Upper lobe of right lung (tissue), 1 donor: Measurements from ENCODE around the gene TRUB1. TPM values are rescaled to one million over a fixed set of nuclear protein-coding genes. Genes with fewer than 3 reads are reported as not detected.

Experiments
- ATAC-seq: fragments of 200-7000 bp; cut with Tn5 transposase; one replicate; pipeline ENCODE4 v1.9.1; 2020; ENCODE audit warnings: mild to moderate bottlenecking, moderate library complexity
- DNase-seq: peaks from one replicate; pipeline ENCODE4 v3.0.0-alpha.2; 2020
- H3K27ac ChIP-seq: fragments of 200-600 bp; one replicate; pipeline ENCODE4 v1.8.0; 2022
- H3K27me3 ChIP-seq: fragments of 200-600 bp; one replicate; pipeline ENCODE4 v1.8.0; 2022; ENCODE audit warnings: mild to moderate bottlenecking
- H3K36me3 ChIP-seq: fragments of 200-600 bp; one replicate; pipeline ENCODE4 v1.8.0; 2022
- H3K4me1 ChIP-seq: fragments of 200-600 bp; one replicate; pipeline ENCODE4 v1.8.0; 2022
- H3K4me3 ChIP-seq: fragments of 200-600 bp; one replicate; pipeline ENCODE4 v1.8.0; 2022; ENCODE audit warnings: mild to moderate bottlenecking
- H3K9me3 ChIP-seq: fragments of 200-600 bp; one replicate; pipeline ENCODE4 v1.8.0; 2022
- CTCF ChIP-seq: fragments of 200-600 bp; IDR thresholded peaks from one replicate; pipeline ENCODE4 v1.8.0; 2022; ENCODE audit warnings: antibody characterized with exemption
- intact Hi-C: fragments of 100-400 bp; cut with DNase I; formaldehyde crosslinking; loops from one replicate; pipeline ENCODE4 v1.11.0; 2022
- total RNA-seq: library from RNA; stranded (reverse); fragmentation: NEBNext Ultra II Directional; extraction: Animal tissue kit (Norgen Biotek cat#: 25700); gene quantifications from one replicate; pipeline ENCODE4 v1.2.1, GENCODE V29; 2021
- donor health status: DM: no; HTN: yes; CAD: no; lungs with severe emphysema.

The TRUB1 gene
- total RNA-seq, 1 donor from 2014 or later = 11.3 TPM

- DNase-seq (no peak), ATAC-seq (no peak)
- no peaks in the 10 kb centered on the region for H3K4me1 ChIP-seq
- H3K9me3 ChIP-seq = no peaks in the 10 kb centered on the region
- H3K4me3 ChIP-seq = no peak overlapping the region
- TF ChIP-seq CTCF = no peak
- intact Hi-C loops = no loop called here
- no peaks in the 10 kb centered on the region for H3K36me3 ChIP-seq
- H3K27ac ChIP-seq = no peak overlapping the region
- peaks cover 5% of the 10 kb centered on the region for H3K27me3 ChIP-seq
These were observed 19.9 kb upstream of the TRUB1 start for GRCh38 chr10:114917927-114918672.

- Histone ChIP-seq H3K4me3 (no peak overlapping the region), H3K4me1 (no peaks in the 10 kb centered on the region), H3K36me3 (no peaks in the 10 kb centered on the region), H3K27me3 (peaks cover 5% of the 10 kb centered on the region), H3K27ac (no peak overlapping the region), H3K9me3 (no peaks in the 10 kb centered on the region)
- ATAC-seq (no peak), DNase-seq (no peak)
- TF ChIP-seq CTCF = no peak
- intact Hi-C loops = no loop called here
These were observed 17.5 kb upstream of the TRUB1 start for GRCh38 chr10:114920459-114920858.

GRCh38 chr10:114922003-114922402 lies 16.0 kb upstream of the TRUB1 start:
- no peaks in the 10 kb centered on the region for H3K9me3 ChIP-seq
- intact Hi-C loops = no loop called here
- H3K27me3 ChIP-seq = peaks cover 9% of the 10 kb centered on the region
- no peaks in the 10 kb centered on the region for H3K36me3 ChIP-seq
- no peak overlapping the region for H3K27ac ChIP-seq
- no peak for DNase-seq
- TF ChIP-seq CTCF = no peak
- no peak for ATAC-seq
- no peaks in the 10 kb centered on the region for H3K4me1 ChIP-seq
- H3K4me3 ChIP-seq = no peak overlapping the region

GRCh38 chr10:114923551-114923950 lies 14.4 kb upstream of the TRUB1 start:
- no peaks in the 10 kb centered on the region for H3K4me1 ChIP-seq
- intact Hi-C loops = no loop called here
- no peak for ATAC-seq

GRCh38 chr10:114925587-114926586 lies 12.1 kb upstream of the TRUB1 start:
- Histone ChIP-seq H3K36me3 (no peaks in the 10 kb centered on the region), H3K27ac (no peak overlapping the region), H3K4me1 (no peaks in the 10 kb centered on the region), H3K27me3 (peaks cover 4% of the 10 kb centered on the region), H3K4me3 (no peak overlapping the region), H3K9me3 (no peaks in the 10 kb centered on the region)
- no peak for DNase-seq
- no peak for ATAC-seq
- TF ChIP-seq CTCF = no peak
- intact Hi-C loops = no loop called here

More at GRCh38 chr10:114923551-114923950, 14.4 kb upstream of the TRUB1 start:
- no peak for TF ChIP-seq CTCF
- H3K4me3 ChIP-seq = no peak overlapping the region
- no peak overlapping the region for H3K27ac ChIP-seq
- H3K9me3 ChIP-seq = no peaks in the 10 kb centered on the region
- peaks cover 9% of the 10 kb centered on the region for H3K27me3 ChIP-seq
- DNase-seq = no peak
- H3K36me3 ChIP-seq = no peaks in the 10 kb centered on the region
